Measurements from ENCODE around the gene GRM7.

- TF ChIP-seq POLR2A (IDR thresholded peaks at IDR 0.05) (no peak), CTCF (IDR thresholded peaks at IDR 0.05) (no peak), EP300 (IDR thresholded peaks at IDR 0.05) (no peak)
These were observed 69.0 kb downstream of the GRM7 start for GRCh38 chr3:6929918-6930317.
